DMS53 treated with DMSO at 0.1 percent for 48 hours (cell line): Measurements from ENCODE around the gene ZNF169.
"Not testable (repeated sequence)": the region's sequence is repeated elsewhere in the genome, so short reads cannot be mapped to it uniquely, and the experiment has no call there.

Experiments
- DNase-seq: peaks from one replicate; lab custom pipeline; 2025; ENCODE audit not compliant: unreplicated experiment; lab: John Stamatoyannopoulos, UW

ZNF169 gene

DNA sequence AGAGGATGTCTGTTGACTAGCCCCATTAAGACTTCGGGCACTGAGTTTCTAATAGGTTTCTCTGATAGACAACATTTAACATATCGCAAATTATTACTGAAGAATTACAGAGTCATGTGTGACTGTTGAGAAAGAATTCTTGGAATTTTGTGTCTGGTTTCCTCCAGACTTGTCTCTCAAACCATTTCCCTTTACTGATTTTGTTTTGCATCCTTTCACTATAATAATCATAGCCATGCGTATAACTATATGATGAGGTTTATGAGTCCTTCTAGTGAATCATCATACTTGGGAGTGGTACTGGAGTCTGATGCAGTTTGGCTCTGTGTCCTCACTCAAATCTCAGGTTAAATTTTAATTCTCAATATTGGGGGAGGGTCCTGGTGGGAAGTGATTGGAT lies 27.0 kb downstream of the ZNF169 start:
- DNase-seq: no peak

DNA sequence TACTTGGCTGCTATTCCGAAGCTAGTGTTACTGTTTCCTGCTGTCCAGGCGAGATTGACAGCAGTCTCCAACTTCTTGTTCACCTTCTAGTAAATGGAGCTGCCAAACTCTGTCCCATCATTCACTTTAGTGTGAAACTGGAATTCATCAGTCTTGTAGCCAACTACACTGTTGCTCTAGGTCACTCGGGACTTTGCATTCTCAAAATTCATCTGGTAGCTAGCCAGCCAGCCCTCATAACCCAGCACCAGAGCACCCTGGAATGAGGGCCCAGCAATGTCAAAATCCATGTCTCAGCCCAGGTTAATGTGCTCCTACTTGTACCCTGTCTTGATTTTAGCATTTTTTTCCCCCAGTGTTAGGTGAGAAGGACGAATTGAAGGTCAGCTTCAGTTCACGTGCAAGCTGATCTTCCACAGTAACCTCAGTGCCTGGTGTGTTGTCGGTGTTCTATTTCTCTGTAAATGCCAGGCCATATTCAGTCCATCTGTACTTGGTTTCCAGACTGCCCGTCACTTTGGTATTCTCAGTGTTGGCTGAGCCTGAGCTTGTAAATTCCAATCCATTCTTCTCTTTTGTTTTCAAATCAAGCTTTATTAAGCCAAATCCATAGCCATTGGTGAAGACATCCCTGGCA lies 28.9 kb downstream of the ZNF169 start:
- no peak for DNase-seq

DNA sequence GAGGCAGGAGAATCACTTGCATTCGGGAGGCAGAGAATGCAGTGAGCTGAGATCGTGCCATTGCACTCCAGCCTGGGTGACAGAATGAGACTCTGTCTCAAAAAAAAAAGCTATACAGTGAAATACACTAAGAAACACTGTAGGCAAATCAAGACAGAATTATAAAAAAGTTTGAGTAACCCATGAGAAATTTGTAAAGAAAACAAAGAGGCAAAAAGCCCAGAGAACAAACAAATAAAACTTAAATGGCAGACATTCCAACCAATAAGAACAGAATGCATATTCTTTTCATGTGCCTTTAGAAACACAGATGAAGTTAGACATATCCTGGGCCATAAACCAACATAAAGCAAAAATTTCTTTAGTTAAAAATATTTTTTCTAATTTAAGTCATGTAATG lies 30.6 kb downstream of the ZNF169 start:
- DNase-seq: no peak

DNA sequence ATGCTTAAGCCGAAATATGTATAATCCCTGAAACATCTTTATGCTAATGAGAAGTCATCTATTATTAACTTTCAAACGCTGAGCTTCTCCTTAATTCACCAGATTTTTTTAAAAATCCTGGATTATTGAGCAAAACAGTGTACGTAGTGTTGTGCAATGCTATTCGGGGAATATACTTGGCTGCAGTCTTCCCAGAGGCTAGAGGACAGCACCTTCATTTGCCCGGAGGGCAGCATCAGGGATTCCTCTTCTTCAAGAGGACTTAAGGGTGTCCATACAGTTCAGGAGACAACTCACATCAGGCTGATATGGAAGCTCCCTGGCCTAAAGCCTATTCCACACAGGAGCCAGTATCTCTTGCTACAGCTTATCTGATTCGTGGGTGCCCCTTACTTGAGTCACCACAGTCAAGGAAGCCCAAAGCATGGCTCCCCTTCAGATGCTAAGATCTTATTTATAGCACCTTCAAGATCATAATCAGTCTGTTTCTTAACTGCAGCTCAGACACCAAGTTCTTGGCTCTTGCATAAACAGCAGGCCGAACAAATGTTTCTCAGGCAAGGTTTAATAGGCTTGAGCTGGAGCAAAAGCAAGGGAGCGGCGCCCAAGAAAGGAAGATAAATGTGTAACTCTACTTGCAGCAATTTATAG lies 40.0 kb downstream of the ZNF169 start:
- no peak for DNase-seq

DNA sequence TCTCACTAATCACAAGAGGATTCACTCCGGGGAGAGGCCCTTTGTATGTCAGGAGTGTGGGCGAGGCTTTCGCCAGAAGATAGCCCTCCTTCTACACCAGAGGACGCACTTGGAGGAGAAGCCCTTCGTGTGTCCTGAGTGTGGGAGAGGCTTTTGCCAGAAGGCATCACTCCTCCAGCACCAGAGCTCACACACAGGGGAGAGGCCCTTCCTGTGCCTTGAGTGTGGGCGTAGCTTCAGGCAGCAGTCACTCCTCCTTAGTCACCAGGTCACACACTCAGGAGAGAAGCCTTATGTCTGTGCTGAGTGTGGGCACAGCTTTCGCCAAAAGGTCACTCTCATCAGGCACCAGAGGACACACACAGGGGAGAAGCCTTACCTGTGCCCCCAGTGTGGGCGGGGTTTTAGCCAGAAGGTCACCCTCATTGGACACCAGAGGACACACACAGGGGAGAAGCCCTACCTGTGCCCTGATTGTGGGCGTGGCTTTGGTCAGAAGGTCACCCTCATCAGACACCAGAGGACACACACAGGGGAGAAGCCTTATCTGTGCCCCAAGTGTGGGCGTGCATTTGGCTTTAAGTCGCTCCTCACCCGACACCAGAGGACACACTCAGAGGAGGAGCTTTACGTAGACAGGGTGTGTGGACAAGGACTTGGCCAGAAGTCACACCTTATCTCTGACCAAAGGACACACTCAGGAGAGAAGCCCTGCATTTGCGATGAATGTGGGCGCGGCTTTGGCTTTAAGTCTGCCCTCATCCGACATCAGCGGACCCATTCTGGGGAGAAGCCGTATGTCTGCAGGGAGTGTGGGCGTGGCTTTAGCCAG lies 41.6 kb downstream of the ZNF169 start:
- no peak for DNase-seq

DNA sequence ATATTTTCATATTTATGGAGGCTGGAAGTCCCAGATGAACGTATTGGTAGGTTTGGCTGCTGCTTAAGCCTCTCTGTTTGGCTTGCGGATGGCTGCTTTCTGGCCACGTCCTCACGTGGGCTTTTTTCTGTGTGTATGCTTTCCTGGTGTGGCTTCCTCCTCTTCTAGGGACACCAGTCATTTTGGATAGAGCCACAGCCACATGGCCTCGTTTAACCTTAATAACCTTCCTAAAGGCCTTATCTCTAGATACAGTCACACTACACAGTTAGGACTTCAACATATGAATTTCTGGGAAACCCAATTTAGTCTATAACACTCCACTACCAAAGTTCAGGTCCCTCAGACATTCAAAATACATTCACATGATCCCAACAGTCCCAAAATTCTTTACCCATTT lies 42.5 kb downstream of the ZNF169 start:
- DNase-seq: no peak

DNA sequence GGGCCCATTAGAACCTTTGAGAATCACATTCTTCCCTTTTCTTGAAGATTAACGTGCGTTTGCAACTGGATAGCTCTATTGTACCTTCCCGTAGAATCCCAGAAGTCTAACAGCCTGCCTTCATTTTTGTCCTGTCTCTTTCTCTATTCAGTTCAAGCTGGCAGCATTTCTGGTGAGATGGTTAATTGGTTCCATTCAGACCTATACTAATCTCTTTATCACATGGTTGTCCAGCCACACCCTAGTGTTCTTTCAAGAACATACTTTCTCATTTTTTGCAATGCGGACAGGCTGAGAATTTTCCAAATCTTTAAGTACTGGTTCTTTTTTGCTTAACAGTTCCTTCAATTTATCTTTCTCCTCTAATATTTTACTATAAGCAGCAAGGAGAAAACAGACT lies 43.3 kb downstream of the ZNF169 start:
- DNase-seq: no peak

DNA sequence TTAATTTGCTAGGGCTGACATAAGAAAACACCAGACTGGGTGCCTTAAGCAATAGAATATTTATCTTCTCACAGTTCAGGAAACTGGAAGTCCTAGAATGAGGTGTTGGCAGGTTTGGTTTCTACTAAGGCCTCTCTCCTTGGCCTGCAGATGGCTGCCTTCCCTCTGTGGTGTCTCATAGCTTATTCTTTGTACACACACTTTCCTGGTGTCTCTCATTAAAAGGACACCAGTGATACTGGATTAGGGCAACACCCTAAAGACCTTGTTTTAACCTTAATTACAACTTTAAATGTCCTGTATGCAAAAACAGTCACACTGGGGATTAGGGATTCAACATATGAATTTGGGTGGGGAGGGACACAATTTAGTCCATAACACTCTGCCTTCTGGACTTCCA lies 44.2 kb downstream of the ZNF169 start:
- DNase-seq: no peak

DNA sequence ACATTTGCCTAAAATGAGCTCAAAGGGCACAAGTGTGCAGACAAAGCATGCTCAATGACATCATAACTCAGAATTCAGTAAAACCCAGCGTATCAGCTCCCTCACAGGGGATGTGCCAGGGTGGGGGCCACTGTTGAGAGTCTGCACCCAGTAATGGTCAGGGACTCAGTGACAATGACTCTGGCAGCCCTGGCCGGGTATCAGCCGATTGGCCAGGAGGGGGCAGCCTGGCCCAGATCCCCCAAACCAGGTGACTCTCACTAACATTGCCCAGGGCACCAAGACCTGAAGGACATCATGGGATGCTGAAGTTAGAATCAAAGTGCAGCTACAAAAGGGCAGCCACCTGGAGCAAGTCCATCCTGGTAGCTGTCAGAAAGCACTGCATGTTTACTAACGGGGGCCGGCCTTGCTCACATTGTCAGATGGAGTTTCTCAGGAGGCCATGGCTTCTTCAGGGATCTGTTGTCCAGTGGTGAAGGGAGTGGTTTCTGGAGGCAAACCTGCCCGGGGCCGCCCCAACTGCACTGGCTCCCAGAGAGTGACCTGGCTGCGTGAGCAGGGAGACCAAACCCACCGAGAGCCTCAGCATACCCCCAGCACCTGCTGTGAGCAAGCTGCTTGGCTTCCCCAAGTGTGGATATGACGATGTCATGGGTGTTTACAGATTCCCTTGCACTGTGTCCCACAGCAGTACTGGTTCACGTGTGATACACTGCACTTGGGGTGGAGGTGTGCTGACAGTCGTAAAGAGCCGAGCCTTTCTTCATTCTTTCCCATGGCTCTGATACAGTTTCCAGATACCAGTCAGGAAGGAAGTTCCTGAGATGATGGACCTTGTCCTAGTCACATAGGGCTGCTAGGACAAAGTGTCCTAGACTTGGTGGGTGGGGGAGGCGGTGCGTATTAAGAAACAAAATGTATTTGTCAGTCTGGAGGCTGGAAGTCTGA lies 56.2 kb downstream of the ZNF169 start:
- DNase-seq: not testable (repeated sequence)

DNA sequence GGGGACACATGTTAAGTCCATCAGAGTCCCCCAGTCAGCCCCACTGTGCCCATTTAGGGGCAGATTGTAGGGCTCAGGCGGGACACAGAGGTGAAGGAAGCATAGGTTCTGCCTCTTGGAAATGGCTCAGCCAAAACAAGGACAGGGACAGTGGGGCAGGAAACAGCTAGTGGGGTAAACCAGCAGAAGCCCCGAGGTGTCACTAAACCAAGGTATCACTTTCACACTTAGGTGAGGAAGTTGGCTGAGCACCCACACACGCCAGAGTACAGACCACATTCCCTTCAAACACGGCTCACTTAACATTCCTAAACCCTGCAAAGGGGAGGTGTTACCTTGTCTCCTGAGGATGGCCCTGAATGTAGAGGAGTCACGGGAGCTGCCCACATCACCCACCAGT lies 57.1 kb downstream of the ZNF169 start:
- DNase-seq: not testable (repeated sequence)

DNA sequence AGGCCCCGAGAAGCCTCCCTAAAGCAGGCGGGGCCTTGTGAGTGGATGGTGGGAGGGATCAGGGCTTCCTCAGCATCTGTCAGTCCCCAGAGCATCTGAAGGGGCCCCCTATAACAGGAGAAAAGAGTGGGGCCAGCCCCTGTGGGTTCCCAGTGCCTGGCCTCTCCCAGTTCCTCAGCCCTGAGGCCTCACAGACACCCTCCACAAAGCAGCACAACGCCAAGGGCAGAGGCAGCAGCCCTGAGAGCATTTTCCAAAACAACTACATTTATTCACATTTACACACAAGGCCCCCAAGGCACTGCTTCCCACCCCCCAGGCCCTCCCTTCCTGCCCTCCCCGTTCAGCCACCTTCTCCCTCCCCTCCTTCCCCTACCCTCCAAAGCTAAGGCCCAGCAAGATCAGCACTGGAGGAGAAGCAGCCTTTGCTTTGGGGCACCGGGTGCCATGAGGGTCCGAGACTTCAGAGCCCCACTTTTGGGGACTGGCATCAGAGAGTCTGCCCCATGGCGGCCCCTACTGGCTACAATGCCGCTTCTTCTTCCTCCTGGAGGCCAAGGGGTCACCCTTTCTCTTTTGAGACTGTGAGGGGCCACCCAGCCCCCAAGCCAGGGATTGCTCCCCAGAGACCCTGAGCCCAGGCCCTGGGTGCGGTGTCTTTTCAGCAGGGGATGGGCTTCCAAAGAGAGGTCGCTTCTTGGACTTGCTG lies 59.0 kb downstream of the ZNF169 start:
- not testable (repeated sequence) for DNase-seq

DNA sequence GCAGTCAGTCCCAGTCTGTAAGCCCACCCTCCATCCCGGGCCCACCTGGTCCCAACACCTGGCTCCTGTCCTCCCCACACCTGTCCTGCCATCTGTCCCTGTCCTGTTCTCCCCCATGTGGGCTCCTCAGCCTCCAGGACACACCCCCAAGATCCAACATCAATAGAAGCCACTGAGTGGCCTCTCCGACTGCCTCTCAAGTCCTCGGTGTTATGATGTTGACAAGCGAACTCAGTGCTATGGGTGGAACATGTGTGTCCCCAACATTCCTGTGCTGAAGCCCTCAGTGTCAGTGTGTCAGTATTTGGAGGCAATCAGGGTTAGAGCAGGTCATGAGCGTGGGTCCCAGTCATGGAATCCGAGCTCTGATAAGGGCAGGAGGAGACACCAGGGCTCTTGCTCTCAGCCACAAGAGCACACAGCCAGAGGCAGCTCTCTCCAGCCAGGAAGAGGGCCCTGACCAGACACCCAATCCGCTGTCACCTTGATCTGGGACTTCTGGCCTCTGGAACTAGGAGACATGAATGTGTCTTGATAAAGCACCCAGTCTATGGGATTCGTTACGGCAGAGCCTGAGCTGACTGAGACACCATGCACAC lies 63.3 kb downstream of the ZNF169 start:
- not testable (repeated sequence) for DNase-seq

DNA sequence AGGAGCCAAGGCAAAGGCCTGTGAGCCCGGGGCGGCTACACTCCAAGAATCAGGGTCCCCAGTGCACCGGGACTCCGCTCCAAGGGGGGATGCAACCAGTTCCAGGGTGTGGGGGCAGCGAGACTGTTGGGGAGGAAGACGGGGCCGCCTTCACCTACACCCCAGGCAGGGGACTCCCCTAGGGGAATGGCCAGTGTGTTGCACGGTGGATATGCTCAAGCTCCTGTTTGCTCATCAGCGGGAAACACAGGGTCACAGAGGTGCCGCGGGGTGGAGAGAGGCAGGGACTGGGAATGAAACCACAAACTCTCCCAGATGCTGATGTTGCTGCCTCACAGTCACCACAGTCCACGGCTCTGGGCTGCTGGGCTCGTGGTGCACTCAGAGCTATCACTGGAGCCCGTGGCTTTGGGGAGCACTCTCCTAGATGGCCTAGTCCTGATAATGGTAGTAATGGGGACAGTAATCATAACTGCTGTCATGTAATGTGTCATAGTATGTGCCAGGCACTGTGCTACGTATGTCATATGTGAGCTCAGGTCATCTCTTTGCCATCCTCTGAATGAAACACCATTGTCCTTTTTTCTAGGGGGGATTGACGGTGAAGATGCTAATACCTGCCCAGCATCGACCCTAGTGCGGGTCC lies 64.2 kb downstream of the ZNF169 start:
- not testable (repeated sequence) for DNase-seq

DNA sequence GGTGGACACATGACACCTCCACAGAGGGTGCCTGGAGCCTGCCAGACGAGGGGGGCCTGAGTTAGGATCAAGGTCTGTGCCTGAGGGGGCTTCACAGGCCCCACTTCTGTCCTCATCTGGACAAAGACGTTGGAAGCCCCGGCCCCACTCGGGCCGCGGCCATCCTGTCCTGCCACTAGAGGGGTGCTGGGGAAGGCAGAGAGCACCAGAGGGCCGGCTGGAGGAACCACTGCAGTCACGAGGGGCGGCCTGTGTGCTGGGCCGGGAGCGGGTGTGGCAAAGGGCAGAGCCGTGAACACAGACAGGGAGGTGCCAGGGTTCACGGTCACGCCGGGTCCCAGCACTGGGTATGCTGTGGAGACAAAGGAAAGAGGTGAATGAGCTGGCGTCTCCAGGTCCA lies 66.5 kb downstream of the ZNF169 start:
- DNase-seq: not testable (repeated sequence)

DNA sequence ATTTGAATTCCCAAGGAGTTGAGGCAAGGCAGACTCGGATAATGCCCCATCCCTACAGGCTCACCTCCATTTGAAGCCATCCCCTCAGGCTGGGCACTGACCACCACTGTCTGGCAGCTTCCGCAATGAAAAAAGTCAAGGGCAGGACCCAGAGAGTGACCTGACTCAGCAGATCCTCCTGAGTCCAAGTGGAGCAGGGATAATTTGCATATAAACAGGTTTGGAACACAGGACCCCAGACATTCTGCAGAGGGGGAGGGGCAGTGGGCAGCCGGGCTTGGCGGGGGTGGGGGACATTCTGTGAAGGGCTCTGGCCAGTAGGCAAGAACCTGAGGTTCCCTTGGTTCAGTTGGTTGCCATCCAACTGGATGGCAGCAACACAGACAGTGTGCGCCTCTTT lies 69.4 kb downstream of the ZNF169 start, which contains the start of gene NUTM2F:
Gene NUTM2F (minus strand): TSS at position 101 of the 400 bp plus-strand sequence. CDS start 21 bp downstream, at position 80.
- DNase-seq: not testable (repeated sequence)

DNA sequence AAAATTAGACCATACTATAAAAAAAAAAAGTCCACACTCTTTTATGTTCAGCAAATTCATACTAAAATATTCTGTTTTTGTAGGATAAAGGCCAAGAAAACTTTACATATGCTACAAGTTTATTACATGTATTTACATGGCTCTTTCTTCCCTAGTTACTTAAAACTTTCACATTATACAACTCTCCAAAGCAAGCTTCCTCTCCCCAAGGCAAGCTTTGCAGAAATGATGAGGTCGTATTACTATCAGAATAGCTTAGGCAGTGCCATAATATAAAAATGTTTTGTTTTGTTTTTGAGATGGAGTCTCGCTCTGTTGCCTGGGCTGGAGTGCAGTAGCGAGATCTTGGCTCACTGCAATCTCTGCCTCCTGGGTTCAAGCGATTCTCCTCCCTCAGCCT lies 77.3 kb downstream of the ZNF169 start:
- DNase-seq: not testable (repeated sequence)

DNA sequence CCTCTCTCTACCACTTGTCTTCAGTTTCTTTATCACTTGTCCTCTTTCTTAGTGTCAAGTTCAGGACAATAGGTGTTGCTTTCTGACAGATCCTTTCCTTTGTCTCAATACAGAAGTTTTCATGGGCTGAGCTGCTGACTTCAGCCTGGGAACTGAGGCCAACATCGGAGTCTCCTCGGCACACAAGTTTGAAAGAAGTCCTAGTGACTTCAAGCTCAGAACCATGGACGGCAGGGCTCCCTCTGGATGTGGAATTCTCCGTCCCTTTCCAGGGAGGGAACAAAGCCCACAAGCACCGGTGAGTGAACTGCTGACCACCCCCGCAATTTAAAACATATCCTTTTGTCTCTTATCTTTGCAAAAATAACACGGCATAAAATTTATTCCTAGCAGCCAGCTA lies 79.6 kb downstream of the ZNF169 start:
- DNase-seq: not testable (repeated sequence)

DNA sequence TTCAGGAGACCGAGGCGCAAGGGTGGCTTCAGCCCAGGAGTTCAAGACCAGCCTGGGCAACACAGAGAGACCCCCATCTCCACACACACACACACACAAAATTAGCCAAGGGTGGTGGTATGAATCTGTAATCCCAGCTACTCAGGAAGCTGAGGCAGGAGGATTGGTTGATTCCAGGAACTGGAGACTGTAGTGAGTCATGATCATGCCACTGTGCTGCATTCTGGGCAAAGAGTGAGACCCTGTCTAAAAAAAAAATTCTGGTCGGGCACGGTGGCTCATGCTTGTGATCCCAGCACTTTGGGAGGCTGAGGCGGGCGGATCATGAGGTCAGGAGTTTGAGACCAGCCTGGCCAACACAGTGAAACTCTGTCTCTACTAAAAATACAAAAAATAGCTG lies 80.6 kb downstream of the ZNF169 start:
- DNase-seq: not testable (repeated sequence)

DNA sequence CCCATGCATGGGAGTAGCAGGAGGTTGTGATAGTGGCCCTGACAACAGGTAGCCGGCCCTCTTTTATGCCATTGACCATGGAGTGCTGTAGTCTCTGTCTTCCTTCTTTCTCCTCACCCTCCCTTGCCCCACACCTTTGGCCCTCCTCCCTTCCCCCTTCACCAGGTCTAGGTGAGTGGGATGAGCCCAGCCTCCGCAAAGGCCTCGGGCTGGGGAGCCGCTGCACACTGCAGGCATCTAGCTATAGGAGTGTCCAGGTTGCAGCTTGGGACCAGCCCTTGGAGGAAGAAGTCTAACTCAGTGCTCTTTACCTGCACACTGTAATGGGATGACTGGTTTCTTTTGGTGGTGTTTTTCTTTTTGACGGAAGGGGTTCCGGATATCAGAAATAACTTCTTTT lies 81.7 kb downstream of the ZNF169 start:
- DNase-seq: not testable (repeated sequence)
